ENCODE measurements around the gene PRKCA.

PRKCA gene

DNA sequence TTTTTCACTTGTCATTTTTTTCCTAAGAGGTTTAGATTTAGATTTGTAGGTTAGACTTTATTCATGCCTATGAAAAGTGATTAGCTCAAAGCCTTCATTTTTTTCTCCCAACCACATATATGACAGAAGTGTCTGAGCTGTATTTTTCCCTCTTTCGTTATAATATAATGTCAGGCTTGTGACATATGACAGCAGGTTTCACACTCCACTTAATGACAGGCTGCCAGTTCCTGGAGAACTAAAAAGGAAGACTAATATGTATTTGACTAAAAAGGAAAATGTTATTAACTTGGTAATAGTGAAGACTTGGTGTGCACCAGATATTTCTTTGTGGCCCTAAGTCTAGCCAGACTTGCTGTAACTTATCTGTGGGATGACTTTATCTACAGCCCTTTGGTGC is 331.8 kb downstream of the PRKCA start:
- Histone ChIP-seq H3K79me2 (ENCODE audit: insufficient read depth, low read depth) (no peaks in the 10 kb centered on the region), H3K4me1 (ENCODE audit: low read depth, poor library complexity, severe bottlenecking) (no peaks in the 10 kb centered on the region), H3K4me2 (no peak overlapping the region), H3K36me3 (ENCODE audit: insufficient read depth) (no peaks in the 10 kb centered on the region), H3K4me3 (IDR thresholded peaks at IDR 0.05; ENCODE audit: insufficient read depth, low read depth, low read length) (no peak overlapping the region), H3K9ac (no peak overlapping the region), H2AFZ (ENCODE audit: low read depth) (no peak overlapping the region), H3K27me3 (ENCODE audit: insufficient read depth, low read depth) (no peaks in the 10 kb centered on the region), H4K20me1 (ENCODE audit: insufficient read depth) (no peaks in the 10 kb centered on the region), H3K27ac (no peak overlapping the region)
- TF ChIP-seq, protein P1, sequence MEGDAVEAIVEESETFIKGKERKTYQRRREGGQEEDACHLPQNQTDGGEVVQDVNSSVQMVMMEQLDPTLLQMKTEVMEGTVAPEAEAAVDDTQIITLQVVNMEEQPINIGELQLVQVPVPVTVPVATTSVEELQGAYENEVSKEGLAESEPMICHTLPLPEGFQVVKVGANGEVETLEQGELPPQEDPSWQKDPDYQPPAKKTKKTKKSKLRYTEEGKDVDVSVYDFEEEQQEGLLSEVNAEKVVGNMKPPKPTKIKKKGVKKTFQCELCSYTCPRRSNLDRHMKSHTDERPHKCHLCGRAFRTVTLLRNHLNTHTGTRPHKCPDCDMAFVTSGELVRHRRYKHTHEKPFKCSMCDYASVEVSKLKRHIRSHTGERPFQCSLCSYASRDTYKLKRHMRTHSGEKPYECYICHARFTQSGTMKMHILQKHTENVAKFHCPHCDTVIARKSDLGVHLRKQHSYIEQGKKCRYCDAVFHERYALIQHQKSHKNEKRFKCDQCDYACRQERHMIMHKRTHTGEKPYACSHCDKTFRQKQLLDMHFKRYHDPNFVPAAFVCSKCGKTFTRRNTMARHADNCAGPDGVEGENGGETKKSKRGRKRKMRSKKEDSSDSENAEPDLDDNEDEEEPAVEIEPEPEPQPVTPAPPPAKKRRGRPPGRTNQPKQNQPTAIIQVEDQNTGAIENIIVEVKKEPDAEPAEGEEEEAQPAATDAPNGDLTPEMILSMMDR (conservative IDR thresholded peaks at IDR 0.05; ENCODE audit: low read depth, low read length) = no peak

DNA sequence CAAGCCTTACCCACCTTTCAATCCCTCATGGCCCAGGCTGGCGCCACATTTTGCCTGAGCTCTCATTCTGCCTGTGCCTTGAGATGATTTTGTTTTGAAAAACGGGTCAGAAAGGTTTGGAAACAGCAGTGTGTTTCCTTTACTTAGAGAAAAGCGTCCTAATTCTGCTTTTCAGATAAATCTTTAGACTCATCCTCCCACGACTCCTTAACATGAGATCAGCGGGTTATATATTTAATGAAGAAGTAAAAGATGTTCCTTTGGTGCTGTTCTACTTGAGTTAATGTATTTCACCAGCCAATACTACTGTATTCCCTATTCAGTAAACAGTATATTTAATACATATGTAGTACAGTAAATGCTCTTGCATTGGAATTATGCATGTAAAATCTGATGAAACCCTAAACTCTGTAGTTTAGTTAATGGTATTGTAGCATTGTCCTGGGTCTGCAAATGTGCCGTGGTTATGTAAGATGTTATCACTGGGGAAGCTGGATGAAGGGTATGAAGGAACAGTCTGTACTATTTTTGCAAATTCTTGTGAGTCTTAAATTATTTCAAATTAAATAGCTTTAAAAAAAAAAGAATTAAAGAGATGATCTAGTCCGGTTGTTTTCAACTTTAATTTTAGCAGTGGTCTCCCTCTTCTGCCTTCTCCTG is 333.1 kb downstream of the PRKCA start:
- Histone ChIP-seq H3K9ac (no peak overlapping the region), H3K4me3 (IDR thresholded peaks at IDR 0.05; ENCODE audit: insufficient read depth, low read depth, low read length) (no peak overlapping the region), H3K79me2 (ENCODE audit: insufficient read depth, low read depth) (no peaks in the 10 kb centered on the region), H2AFZ (ENCODE audit: low read depth) (no peak overlapping the region), H3K27me3 (ENCODE audit: insufficient read depth, low read depth) (no peaks in the 10 kb centered on the region), H4K20me1 (ENCODE audit: insufficient read depth) (no peaks in the 10 kb centered on the region), H3K4me2 (no peak overlapping the region), H3K4me1 (ENCODE audit: low read depth, poor library complexity, severe bottlenecking) (no peaks in the 10 kb centered on the region), H3K27ac (no peak overlapping the region), H3K36me3 (ENCODE audit: insufficient read depth) (no peaks in the 10 kb centered on the region)
- TF ChIP-seq, protein P1 (conservative IDR thresholded peaks at IDR 0.05; ENCODE audit: low read depth, low read length) = no peak

DNA sequence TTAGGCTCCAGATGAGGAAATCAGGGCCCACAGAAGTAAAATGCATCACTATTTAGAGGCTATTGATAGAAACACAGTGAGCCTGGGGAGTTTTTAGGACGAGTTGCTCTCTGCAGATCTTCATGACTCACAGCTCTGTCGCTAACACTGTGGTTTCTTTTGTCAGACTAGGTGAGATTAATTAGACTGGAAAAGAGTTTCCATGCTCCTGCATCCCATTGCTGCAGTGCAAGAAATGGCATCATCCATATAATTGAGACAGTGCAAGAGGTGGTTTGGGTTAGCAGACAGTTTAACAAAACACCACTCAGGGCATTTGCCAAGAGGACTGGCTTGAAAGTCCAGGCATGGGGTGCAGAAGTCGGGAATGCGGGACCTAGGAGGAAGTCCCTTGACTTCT is 333.7 kb downstream of the PRKCA start:
- no peaks in the 10 kb centered on the region for H3K4me1 ChIP-seq (ENCODE audit: low read depth, poor library complexity, severe bottlenecking)
- no peak overlapping the region for H2AFZ ChIP-seq (ENCODE audit: low read depth)
- H3K4me3 ChIP-seq (IDR thresholded peaks at IDR 0.05; ENCODE audit: insufficient read depth, low read depth, low read length) = no peak overlapping the region
- TF ChIP-seq, protein P1 (conservative IDR thresholded peaks at IDR 0.05; ENCODE audit: low read depth, low read length) = no peak
- no peaks in the 10 kb centered on the region for H3K79me2 ChIP-seq (ENCODE audit: insufficient read depth, low read depth)
- no peaks in the 10 kb centered on the region for H4K20me1 ChIP-seq (ENCODE audit: insufficient read depth)
- no peaks in the 10 kb centered on the region for H3K36me3 ChIP-seq (ENCODE audit: insufficient read depth)
- no peak overlapping the region for H3K4me2 ChIP-seq
- no peak overlapping the region for H3K27ac ChIP-seq
- no peak overlapping the region for H3K9ac ChIP-seq
- H3K27me3 ChIP-seq (ENCODE audit: insufficient read depth, low read depth) = no peaks in the 10 kb centered on the region

DNA sequence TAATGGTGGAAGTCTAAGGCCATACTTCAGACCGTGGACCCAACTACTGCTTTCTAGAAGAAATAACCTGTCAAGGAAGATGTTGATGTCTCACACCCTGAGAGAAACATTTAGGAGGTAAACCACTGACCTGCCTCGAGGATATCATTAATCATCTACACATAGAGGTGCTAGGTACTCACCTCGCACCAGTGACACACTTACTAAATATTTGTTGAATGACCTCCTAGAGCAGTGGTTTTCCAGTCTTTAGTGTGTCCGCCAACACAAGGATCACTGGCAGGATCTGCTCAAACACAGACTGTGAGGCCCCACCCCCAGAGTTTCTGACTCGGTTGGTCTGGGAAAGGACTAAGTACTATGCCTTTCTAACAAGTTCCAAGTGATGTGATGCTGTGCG is 335.1 kb downstream of the PRKCA start:
- Histone ChIP-seq H2AFZ (ENCODE audit: low read depth) (no peak overlapping the region), H3K27me3 (ENCODE audit: insufficient read depth, low read depth) (no peaks in the 10 kb centered on the region), H3K9ac (no peak overlapping the region), H3K79me2 (ENCODE audit: insufficient read depth, low read depth) (no peaks in the 10 kb centered on the region), H3K4me1 (ENCODE audit: low read depth, poor library complexity, severe bottlenecking) (no peaks in the 10 kb centered on the region), H4K20me1 (ENCODE audit: insufficient read depth) (no peaks in the 10 kb centered on the region), H3K4me3 (IDR thresholded peaks at IDR 0.05; ENCODE audit: insufficient read depth, low read depth, low read length) (no peak overlapping the region), H3K27ac (no peak overlapping the region), H3K36me3 (ENCODE audit: insufficient read depth) (no peaks in the 10 kb centered on the region), H3K4me2 (no peak overlapping the region)
- TF ChIP-seq, protein P1 (conservative IDR thresholded peaks at IDR 0.05; ENCODE audit: low read depth, low read length) = no peak
